Sigmoid colon (tissue), 7 donors: ENCODE measurements around the gene MED19. TPM values are rescaled to one million over a fixed set of nuclear protein-coding genes. Genes with fewer than 3 reads are reported as not detected.
A peak's percentile ranks its signal among the peaks of the same experiment; 100 is the strongest.

ENCODE experiments used
- DNase-seq: peaks from one replicate; pipeline ENCODE4 v3.0.0-alpha.2; 2019
- H3K27ac ChIP-seq, 4 donors: fragments of 200-600 bp; sonication (generic); one replicate each; pipeline ENCODE4 v1.5.1; 2016 to 2019; ENCODE audit warnings: mild to moderate bottlenecking in 1 of 4
- H3K27me3 ChIP-seq, 3 donors: fragments of 200-600 bp; sonication (generic); one replicate each; pipeline ENCODE4 v1.5.1; 2019; ENCODE audit warnings: mild to moderate bottlenecking in 1 of 3
- H3K36me3 ChIP-seq, 4 donors: fragments of 200-600 bp; sonication (generic); one replicate each; pipeline ENCODE4 v1.5.1; 2016 to 2019
- H3K4me1 ChIP-seq, 4 donors: fragments of 200-600 bp; sonication (generic); one replicate each; pipeline ENCODE4 v1.5.1; 2017 to 2019
- H3K4me3 ChIP-seq, 4 donors: fragments of 200-600 bp; sonication (generic); one replicate each; pipeline ENCODE4 v1.5.1; 2017 to 2019; ENCODE audit warnings: mild to moderate bottlenecking in 2 of 4, moderate library complexity in 1 of 4
- H3K9me3 ChIP-seq, 4 donors: fragments of 200-600 bp in 3 of 4; sonication (generic) in 3 of 4; one replicate each; pipeline versions ENCODE4 v1.5.1 to v1.6.1; 2013 to 2019
- EP300 ChIP-seq, 4 donors: sonication (generic); formaldehyde crosslinking; IDR thresholded peaks; one replicate each; pipeline ENCODE4 v1.6.1; 2017; ENCODE audit warnings: antibody characterized with exemption in 4 of 4
- POLR2A ChIP-seq, 2 donors: fragments of 450-650 bp; IDR thresholded peaks; one replicate each; pipeline ENCODE4 v1.6.1; 2016; ENCODE audit warnings: antibody characterized with exemption in 2 of 2, mild to moderate bottlenecking in 2 of 2, moderate library complexity in 2 of 2
- POLR2AphosphoS5 ChIP-seq, 4 donors: sonication (generic); formaldehyde crosslinking; IDR thresholded peaks; one replicate each; pipeline ENCODE4 v1.6.1; 2017; ENCODE audit warnings: antibody characterized with exemption in 4 of 4
- WGBS, 2 donors: extraction: QIAGEN DNeasy Blood & Tissue Kit; methylation state at CpG; one replicate each; pipeline ENCODE4 v1.1.7; 2013; 5-methylcytosine and 5-hydroxymethylcytosine counted together
- intact Hi-C: fragments of 100-400 bp; cut with DNase I; formaldehyde crosslinking; loops from one replicate; pipeline ENCODE4 v1.15.1; 2023
- polyA plus RNA-seq, 3 donors: library from polyadenylated mRNA; stranded (reverse); fragments of 200-250 nt; gene quantifications; one replicate each; pipeline ENCODE4 v1.2.3, GENCODE V29; 2013
- total RNA-seq, 4 donors: library from RNA; depleted of rRNA; stranded (reverse); fragments of >200 nt; gene quantifications; one replicate each; pipeline ENCODE4 v1.1.0, GENCODE V29; 2016
- TF ChIP-seq, protein P1 (sequence below), 4 experiments: fragments of 450-650 bp in 3 of 4; fragments of 200-600 bp in 1 of 4; IDR thresholded peaks; one replicate each; pipeline ENCODE4 v1.5.1; 2016 to 2019; ENCODE audit warnings: antibody characterized with exemption in 4 of 4, mild to moderate bottlenecking in 3 of 4, moderate library complexity in 2 of 4
- donor health status: healthy with polysubstance abuse.
- donor health status: Bipolar disorder and iron deficiency.
- donor health status: healthy.

Gene MED19
- total and polyA plus RNA-seq, 7 donors = 8.3 to 18.5 (median 14.4) TPM

GRCh38 chr11:57741132-57742086 lies 29.4 kb upstream of the MED19 start, which contains the start of gene SELENOH:
SELENOH (plus strand) TSS chr11:57741491; CDS start chr11:57741596, 105 bp downstream.
- H3K9me3 ChIP-seq = no peaks in the 10 kb centered on the region
- peak; percentile 99 for DNase-seq
- peak within 1 kb of the TSS; percentile 75 to 90 (median 88) for H3K4me3 ChIP-seq
- peaks cover 0 to 21% (median 17%) of the 10 kb centered on the region in 4 donors for H3K4me1 ChIP-seq
- 0% methylated on average over 75 of the region's 75 CpGs for WGBS, 2 donors
- peak within 1 kb of the TSS; percentile 93 to 97 (median 96) for H3K27ac ChIP-seq
- intact Hi-C loops = loop anchor here (2.0 kb wide), 4 partner anchors 21 to 73 kb away; partner anchors contain the start of genes MED19, TMX2 and ZDHHC5
- peak; percentile 70 to 85 for TF ChIP-seq POLR2A (IDR thresholded peaks at IDR 0.05)
- TF ChIP-seq EP300 (IDR thresholded peaks at IDR 0.05) = peak in 1 of 4 donors; percentile 21
- TF ChIP-seq POLR2AphosphoS5 (IDR thresholded peaks at IDR 0.05) = peak; percentile 87 to 95 (median 92)
- TF ChIP-seq, protein P1, sequence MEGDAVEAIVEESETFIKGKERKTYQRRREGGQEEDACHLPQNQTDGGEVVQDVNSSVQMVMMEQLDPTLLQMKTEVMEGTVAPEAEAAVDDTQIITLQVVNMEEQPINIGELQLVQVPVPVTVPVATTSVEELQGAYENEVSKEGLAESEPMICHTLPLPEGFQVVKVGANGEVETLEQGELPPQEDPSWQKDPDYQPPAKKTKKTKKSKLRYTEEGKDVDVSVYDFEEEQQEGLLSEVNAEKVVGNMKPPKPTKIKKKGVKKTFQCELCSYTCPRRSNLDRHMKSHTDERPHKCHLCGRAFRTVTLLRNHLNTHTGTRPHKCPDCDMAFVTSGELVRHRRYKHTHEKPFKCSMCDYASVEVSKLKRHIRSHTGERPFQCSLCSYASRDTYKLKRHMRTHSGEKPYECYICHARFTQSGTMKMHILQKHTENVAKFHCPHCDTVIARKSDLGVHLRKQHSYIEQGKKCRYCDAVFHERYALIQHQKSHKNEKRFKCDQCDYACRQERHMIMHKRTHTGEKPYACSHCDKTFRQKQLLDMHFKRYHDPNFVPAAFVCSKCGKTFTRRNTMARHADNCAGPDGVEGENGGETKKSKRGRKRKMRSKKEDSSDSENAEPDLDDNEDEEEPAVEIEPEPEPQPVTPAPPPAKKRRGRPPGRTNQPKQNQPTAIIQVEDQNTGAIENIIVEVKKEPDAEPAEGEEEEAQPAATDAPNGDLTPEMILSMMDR (IDR thresholded peaks at IDR 0.05) = no peak
- no peaks in the 10 kb centered on the region for H3K27me3 ChIP-seq
- peaks cover 10 to 61% (median 28%) of the 10 kb centered on the region in 4 donors for H3K36me3 ChIP-seq

- intact Hi-C loops = no loop called here
- no peak for TF ChIP-seq POLR2AphosphoS5 (IDR thresholded peaks at IDR 0.05)
- TF ChIP-seq, protein P1 (IDR thresholded peaks at IDR 0.05) = no peak
- Histone ChIP-seq H3K36me3 (peaks cover 0 to 39% (median 11%) of the 10 kb centered on the region in 4 donors), H3K4me3 (no peak overlapping the region), H3K27ac (no peak overlapping the region), H3K27me3 (no peaks in the 10 kb centered on the region), H3K9me3 (no peaks in the 10 kb centered on the region), H3K4me1 (peaks cover 0 to 6% (median 3%) of the 10 kb centered on the region in 4 donors)
- 18 to 72% methylated on average over 3 of the region's 3 CpGs for WGBS, 2 donors
- DNase-seq = no peak
These were observed 23.7 kb upstream of the MED19 start for GRCh38 chr11:57735619-57736298.

GRCh38 chr11:57732661-57733060 lies 20.6 kb upstream of the MED19 start:
- no peaks in the 10 kb centered on the region for H3K27me3 ChIP-seq
- H3K9me3 ChIP-seq = no peaks in the 10 kb centered on the region
- 88 to 91% methylated on average over 1 of the region's 1 CpG for WGBS, 2 donors
- no peaks in the 10 kb centered on the region for H3K4me1 ChIP-seq
- H3K27ac ChIP-seq = no peak overlapping the region
- TF ChIP-seq POLR2AphosphoS5 (IDR thresholded peaks at IDR 0.05) (no peak), EP300 (IDR thresholded peaks at IDR 0.05) (no peak), POLR2A (IDR thresholded peaks at IDR 0.05) (no peak)
- TF ChIP-seq, protein P1 (IDR thresholded peaks at IDR 0.05) = no peak
- H3K36me3 ChIP-seq = peaks cover 0 to 16% (median 1%) of the 10 kb centered on the region in 4 donors
- no peak overlapping the region for H3K4me3 ChIP-seq
- DNase-seq = no peak
- intact Hi-C loops = no loop called here

DNA sequence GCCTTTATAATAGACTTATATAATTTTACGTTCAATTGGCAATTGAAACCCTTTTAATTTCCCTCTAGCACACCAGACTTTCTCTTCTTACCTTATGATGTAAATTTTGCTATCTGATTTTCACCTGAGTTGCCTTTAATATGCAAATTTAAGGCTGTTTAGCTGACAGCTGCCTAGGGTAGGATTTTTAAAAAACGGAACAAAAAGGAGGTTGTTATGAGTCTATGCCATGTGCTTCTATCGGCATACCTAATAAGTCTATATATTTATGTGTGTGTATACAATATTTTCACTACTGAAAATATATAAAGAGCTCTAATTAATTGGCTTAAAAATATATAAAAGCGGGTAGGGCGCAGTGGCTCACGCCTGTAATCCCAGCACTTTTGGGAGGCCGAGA lies 17.5 kb upstream of the MED19 start:
- no peak overlapping the region for H3K27ac ChIP-seq
- TF ChIP-seq, protein P1 (IDR thresholded peaks at IDR 0.05) = no peak
- TF ChIP-seq EP300 (IDR thresholded peaks at IDR 0.05) (no peak), POLR2A (IDR thresholded peaks at IDR 0.05) (no peak), POLR2AphosphoS5 (IDR thresholded peaks at IDR 0.05) (no peak)
- H3K4me3 ChIP-seq = no peak overlapping the region
- peaks cover 0 to 8% (median 0%) of the 10 kb centered on the region in 4 donors for H3K36me3 ChIP-seq
- H3K27me3 ChIP-seq = no peaks in the 10 kb centered on the region
- H3K9me3 ChIP-seq = no peaks in the 10 kb centered on the region
- DNase-seq = no peak
- no peaks in the 10 kb centered on the region for H3K4me1 ChIP-seq
- 91 to 93% methylated on average over 7 of the region's 7 CpGs for WGBS, 2 donors
- intact Hi-C loops = no loop called here
